A673 (cell line): ENCODE data around the gene GDPD5. TPM values are rescaled to one million over a fixed set of nuclear protein-coding genes. Genes with fewer than 3 reads are reported as not detected.

Source experiments
- BruUV-seq: library from RNA; stranded (reverse); fragments of 400-500 nt; replicated peaks from 2 replicates; lab custom pipeline; 2021; lab: Mats Ljungman, UMichigan
- CTCF ChIA-PET: fragments of 300-600 bp; sonication (Branson Sonifier 250); formaldehyde crosslinking; loops from one replicate; lab custom pipeline; 2022; ENCODE audit warnings: antibody characterized with exemption; lab: Charles Lee
- POLR2A ChIA-PET: fragments of 300-600 bp; sonication (Branson Sonifier 250); formaldehyde crosslinking; loops from one replicate; lab custom pipeline; 2022; ENCODE audit warnings: antibody characterized with exemption; ENCODE audit not compliant: low non-redundant PET; lab: Charles Lee
- DNase-seq: peaks from one replicate; pipeline ENCODE4 v3.0.0-alpha.2; 2015; ENCODE audit warnings: low spot score
- H3K27ac ChIP-seq: fragments of 200-600 bp; sonication (generic); 2 replicates; pipeline ENCODE4 v1.5.1; 2016; ENCODE audit warnings: mixed run types, low read depth, mild to moderate bottlenecking, mixed read lengths, antibody characterized with exemption, low read length; ENCODE audit not compliant: poor library complexity, severe bottlenecking
- H3K27me3 ChIP-seq: fragments of 200-600 bp; sonication (generic); replicated peaks from 2 replicates; pipeline ENCODE4 v1.6.1; 2017; ENCODE audit warnings: mixed run types, low read depth, mild to moderate bottlenecking, mixed read lengths, antibody characterized with exemption, low read length; ENCODE audit not compliant: insufficient read depth, poor library complexity
- H3K36me3 ChIP-seq: fragments of 200-600 bp; sonication (generic); 2 replicates; pipeline ENCODE4 v1.6.1; 2016; ENCODE audit warnings: mixed run types, mild to moderate bottlenecking, mixed read lengths, antibody characterized with exemption, low read length; ENCODE audit not compliant: insufficient read depth, poor library complexity, severe bottlenecking
- H3K4me1 ChIP-seq: fragments of 200-600 bp; sonication (generic); 2 replicates; pipeline ENCODE4 v1.6.1; 2017; ENCODE audit warnings: mixed run types, mild to moderate bottlenecking, mixed read lengths, antibody characterized with exemption, low read length; ENCODE audit not compliant: insufficient read depth, poor library complexity, severe bottlenecking
- H3K4me3 ChIP-seq: fragments of 200-600 bp; sonication (generic); 2 replicates; pipeline ENCODE4 v1.5.1; 2016; ENCODE audit warnings: low read depth, mixed run types, mild to moderate bottlenecking, mixed read lengths, low read length; ENCODE audit not compliant: poor library complexity, severe bottlenecking
- H3K9me3 ChIP-seq: fragments of 200-600 bp; sonication (generic); 2 replicates; pipeline ENCODE4 v1.6.1; 2016; ENCODE audit warnings: mixed run types, low read depth, mild to moderate bottlenecking, mixed read lengths, antibody characterized with exemption, low read length; ENCODE audit not compliant: poor library complexity, severe bottlenecking
- CTCF ChIP-seq: fragments of 300-800, 200-600 bp; sonication (generic); conservative IDR thresholded peaks from 2 replicates; pipeline ENCODE4 v1.5.1; 2017; ENCODE audit warnings: low read depth, mild to moderate bottlenecking, antibody characterized with exemption, low read length, moderate library complexity, mixed read lengths
- EZH2 ChIP-seq: fragments of 200-600 bp; sonication (generic); IDR thresholded peaks from 2 replicates; pipeline ENCODE4 v1.6.1; 2017; ENCODE audit warnings: borderline replicate concordance, low read depth, mild to moderate bottlenecking, mixed read lengths, antibody characterized with exemption, low read length; ENCODE audit not compliant: poor library complexity, severe bottlenecking
- intact Hi-C: fragments of 100-400 bp; cut with micrococcal nuclease; formaldehyde crosslinking; loops from one replicate; pipeline ENCODE4 v1.10.0; 2022; ENCODE audit not compliant: unreplicated experiment
- total RNA-seq: library from RNA; stranded (reverse); gene quantifications from 2 replicates; pipeline ENCODE4 v1.2.3, GENCODE V29; 2021

Gene GDPD5
- total RNA-seq, 1 experiment from 2014 or later: 1.4 TPM

- H3K4me1 ChIP-seq: peaks cover 15% of the 10 kb centered on the region
- ChIA-PET POLR2A (no interaction called here), CTCF (no interaction called here)
- H3K27me3 ChIP-seq: peaks cover 28% of the 10 kb centered on the region
- no peak overlapping the region for H3K27ac ChIP-seq
- no peak for TF ChIP-seq CTCF
- no peak for TF ChIP-seq EZH2
- no peak overlapping the region for H3K4me3 ChIP-seq
- H3K36me3 ChIP-seq: peaks cover 9% of the 10 kb centered on the region
- no TSS peak for BruUV-seq
- intact Hi-C loops: no loop called here
- peaks cover 6% of the 10 kb centered on the region for H3K9me3 ChIP-seq
- DNase-seq: no peak
Observed at GRCh38 chr11:75426720-75427086, 99.0 kb downstream of the GDPD5 start.

- peaks cover 15% of the 10 kb centered on the region for H3K4me1 ChIP-seq
- POLR2A ChIA-PET: interaction anchor here (0.5 kb wide), 1 partner anchor 19 kb away, joined by 4 read pairs; no protein-coding TSS in a partner anchor
- peaks cover 15% of the 10 kb centered on the region for H3K27me3 ChIP-seq
- intact Hi-C loops: no loop called here
- BruUV-seq: no TSS peak
- H3K27ac ChIP-seq: no peak overlapping the region
- H3K36me3 ChIP-seq: peaks cover 9% of the 10 kb centered on the region
- peaks cover 6% of the 10 kb centered on the region for H3K9me3 ChIP-seq
- H3K4me3 ChIP-seq: no peak overlapping the region
- peak; percentile 41; the same call in 1 of the 2 replicates for TF ChIP-seq CTCF
- TF ChIP-seq EZH2: no peak
- CTCF ChIA-PET: no interaction called here
- DNase-seq: no peak
Observed at GRCh38 chr11:75425422-75425821, 100.3 kb downstream of the GDPD5 start.

GRCh38 chr11:75424396-75424795 lies 101.3 kb downstream of the GDPD5 start:
- CTCF ChIA-PET: no interaction called here
- no peak for TF ChIP-seq EZH2
- no peak for TF ChIP-seq CTCF
- POLR2A ChIA-PET: no interaction called here
- DNase-seq: no peak
- H3K4me3 ChIP-seq: no peak overlapping the region
- intact Hi-C loops: no loop called here
- H3K36me3 ChIP-seq: peaks cover 9% of the 10 kb centered on the region
- BruUV-seq: no TSS peak
- H3K27ac ChIP-seq: no peak overlapping the region
- H3K4me1 ChIP-seq: peaks cover 10% of the 10 kb centered on the region
- peaks cover 3% of the 10 kb centered on the region for H3K9me3 ChIP-seq
- H3K27me3 ChIP-seq: peaks cover 7% of the 10 kb centered on the region
